Measurements from ENCODE around the gene RPS15. TPM values are rescaled to one million over a fixed set of nuclear protein-coding genes. Genes with fewer than 3 reads are reported as not detected.

The RPS15 gene
- total and polyA plus RNA-seq, 9 of the 15 experiments (the other 6 are each of a cell fraction or from before 2014, with no cell fraction given), result 605 to 2,791 (median 957) TPM

DNA sequence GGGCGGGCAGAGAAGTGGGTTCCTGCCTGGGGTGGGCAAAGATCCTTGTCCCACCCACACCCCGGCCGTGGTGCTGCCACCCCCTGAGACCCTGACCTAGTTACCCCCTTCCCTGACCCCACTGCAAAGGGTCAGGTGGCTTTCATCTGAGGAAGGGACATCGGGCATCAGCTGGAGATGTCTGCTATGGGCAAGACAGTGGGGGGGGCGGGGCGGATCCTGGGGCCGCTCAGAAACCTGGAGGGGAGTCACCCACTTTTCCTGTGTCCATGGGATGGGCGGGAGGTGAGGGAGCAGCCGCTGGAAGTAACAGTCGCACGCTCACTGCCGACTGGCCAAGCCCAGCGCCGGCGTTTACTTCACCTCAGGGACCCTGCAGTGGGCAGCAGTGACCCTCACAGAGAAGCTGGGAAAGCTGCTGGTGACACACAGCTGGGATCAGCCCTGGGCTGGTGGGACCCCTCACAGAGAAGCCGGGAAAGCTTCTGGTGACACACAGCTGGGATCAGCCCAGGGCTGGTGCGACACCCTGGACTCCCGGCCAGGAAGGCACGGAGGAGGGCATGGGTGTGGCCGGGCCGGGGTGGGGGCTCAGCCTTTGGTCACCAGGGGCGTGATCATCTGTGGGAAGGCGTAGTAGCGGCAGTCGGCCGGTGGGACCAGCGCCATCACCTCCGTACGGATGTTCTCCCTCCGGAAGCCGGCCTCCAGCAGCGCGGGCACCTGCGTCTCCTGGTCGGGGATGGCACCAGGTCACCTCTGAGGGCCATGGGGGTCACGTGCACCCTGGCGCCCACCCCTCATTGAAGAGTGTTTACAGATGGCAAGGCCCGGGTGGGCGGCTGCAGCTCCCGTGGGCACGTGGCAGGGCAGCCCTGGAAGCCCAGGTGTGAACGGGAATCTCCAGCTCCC is 41.2 kb upstream of the RPS15 start:
- H3K4me1 ChIP-seq (replicated peaks in 1 of 2; ENCODE audit: control insufficient read depth in 2 of 2, insufficient read depth in 2 of 2, low read length in 2 of 2), result peaks cover 5 to 82% of the 10 kb centered on the region in 2 experiments; a peak in 3 of 5 replicates
- peaks cover 45% of the 10 kb centered on the region; the same call in 2 of the 3 replicates for H3K36me3 ChIP-seq (ENCODE audit: control insufficient read depth, insufficient read depth, low read length)
- no peak overlapping the region for H3K4me2 ChIP-seq (ENCODE audit: insufficient read depth, low read length)
- ChIA-PET CTCF (ENCODE audit: low intra/inter-chr PET ratio) (no interaction called here), POLR2A (interaction anchor here (0.6 to 1.9 kb wide), 6 partner anchors 12 to 606 kb away, joined by 3 to 6 read pairs (median 4); partner anchors contain the start of gene CIRBP)
- in situ Hi-C loops (cut with MboI) (no loop called here), intact Hi-C loops (cut with micrococcal nuclease) (no loop called here)
- WGBS (ENCODE audit: insufficient coverage, low coverage, missing lambda C conversion rate), result 66% methylated on average over 34 of the region's 42 CpGs
- peaks cover 12% of the 10 kb centered on the region for H3K79me2 ChIP-seq (ENCODE audit: control insufficient read depth, insufficient read depth, low read length)
- peaks cover 7% of the 10 kb centered on the region; the same call in 1 of the 2 replicates for H4K20me1 ChIP-seq (replicated peaks; ENCODE audit: control insufficient read depth, insufficient read depth, low read length)
- no peak overlapping the region for H3K4me3 ChIP-seq
- H3K9me1 ChIP-seq (ENCODE audit: control insufficient read depth, insufficient read depth, low read length), result no peaks in the 10 kb centered on the region
- peak in 1 of 4 experiments; percentile 32 for DNase-seq (ENCODE audit: extremely low read depth in 1 of 4, low spot score in 3 of 4)
- ATAC-seq, result peak; percentile 1; the same call in 1 of the 3 replicates
- no peaks in the 10 kb centered on the region for H3K9me3 ChIP-seq (replicated peaks; ENCODE audit: control insufficient read depth, insufficient read depth, low read depth, low read length)
- no peak overlapping the region for H2AFZ ChIP-seq (ENCODE audit: low read depth, low read length)
- H3K9ac ChIP-seq (ENCODE audit: insufficient read depth in 1 of 2, low read depth in 2 of 2, low read length in 2 of 2), result peak overlapping the region in 1 of 2 experiments; percentile 75; a peak in 2 of 4 replicates
- no TSS peak for BruUV-seq (replicated peaks)
- no peak for FAIRE-seq
- H3K27ac ChIP-seq (ENCODE audit: extremely low read depth, low read depth, low read length), result no peak overlapping the region
- H3K27me3 ChIP-seq (ENCODE audit: control insufficient read depth in 2 of 2, insufficient read depth in 2 of 2, low read length in 2 of 2), result no peaks in the 10 kb centered on the region
- TF ChIP-seq PHF8 (IDR thresholded peaks at IDR 0.05; ENCODE audit: borderline replicate concordance, low read length) (no peak), ZSCAN29 (IDR thresholded peaks at IDR 0.05) (no peak), HDAC6 (IDR thresholded peaks at IDR 0.05; ENCODE audit: low read depth, low read length) (no peak), ZMIZ1 (IDR thresholded peaks at IDR 0.05; ENCODE audit: low read depth in 2 of 2, low read length in 2 of 2) (peak in 1 of 2 experiments; percentile 47; a peak in 1 of 4 replicates), ZFX (CRISPR knock-in tag; IDR thresholded peaks at IDR 0.05) (no peak), FUS (optimal IDR thresholded peaks at IDR 0.05; ENCODE audit: low read depth, low read length) (no peak), E2F4 (CRISPR knock-in tag; IDR thresholded peaks at IDR 0.05; ENCODE audit: low read depth) (no peak), ASH1L (IDR thresholded peaks at IDR 0.05; ENCODE audit: borderline replicate concordance, low read depth, partially characterized antibody) (no peak), TCFL5 (CRISPR knock-in tag; conservative IDR thresholded peaks at IDR 0.05) (no peak), KLF13 (tag; IDR thresholded peaks at IDR 0.05; ENCODE audit: borderline replicate concordance, low read depth) (no peak), PCBP1 (IDR thresholded peaks at IDR 0.05; ENCODE audit: low read depth, low read length, poor library complexity, severe bottlenecking) (peak; percentile 12), TRIM24 (IDR thresholded peaks at IDR 0.05) (no peak), KDM1A (IDR thresholded peaks at IDR 0.05) (no peak), RBFOX2 (IDR thresholded peaks at IDR 0.05; ENCODE audit: low read depth, low read length) (0 out of 2 replicates have a peak, but pooled peaks have one; percentile 7)
- TF ChIP-seq, protein P1, sequence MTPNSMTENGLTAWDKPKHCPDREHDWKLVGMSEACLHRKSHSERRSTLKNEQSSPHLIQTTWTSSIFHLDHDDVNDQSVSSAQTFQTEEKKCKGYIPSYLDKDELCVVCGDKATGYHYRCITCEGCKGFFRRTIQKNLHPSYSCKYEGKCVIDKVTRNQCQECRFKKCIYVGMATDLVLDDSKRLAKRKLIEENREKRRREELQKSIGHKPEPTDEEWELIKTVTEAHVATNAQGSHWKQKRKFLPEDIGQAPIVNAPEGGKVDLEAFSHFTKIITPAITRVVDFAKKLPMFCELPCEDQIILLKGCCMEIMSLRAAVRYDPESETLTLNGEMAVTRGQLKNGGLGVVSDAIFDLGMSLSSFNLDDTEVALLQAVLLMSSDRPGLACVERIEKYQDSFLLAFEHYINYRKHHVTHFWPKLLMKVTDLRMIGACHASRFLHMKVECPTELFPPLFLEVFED (CRISPR knock-in tag; conservative IDR thresholded peaks at IDR 0.05), result no peak

Data from K562 (cell line).